Prostate gland (tissue), 2 donors: ENCODE results near the gene ZEB2.

Experiments used
- CTCF ChIP-seq, 4 experiments: fragments of 200-600 bp in 2 of 4; fragments of 450-650 bp in 2 of 4; sonication (generic) in 2 of 4; IDR thresholded peaks; 1 replicate in 3 of 4; 2 replicates in 1 of 4; pipeline ENCODE4 v1.5.1; 2016 to 2019; ENCODE audit warnings: antibody characterized with exemption in 4 of 4, mild to moderate bottlenecking in 2 of 4, moderate library complexity in 2 of 4
- POLR2A ChIP-seq: fragments of 450-650 bp; IDR thresholded peaks from one replicate; pipeline ENCODE4 v1.6.1; 2016; ENCODE audit warnings: antibody characterized with exemption, mild to moderate bottlenecking
- POLR2AphosphoS5 ChIP-seq: sonication (generic); formaldehyde crosslinking; IDR thresholded peaks from one replicate; pipeline ENCODE4 v1.6.1; 2017; ENCODE audit warnings: antibody characterized with exemption

- TF ChIP-seq CTCF (IDR thresholded peaks at IDR 0.05) (no peak), POLR2A (no peak), POLR2AphosphoS5 (no peak)
Observed at GRCh38 chr2:144432921-144433320, 87.0 kb downstream of the ZEB2 start.
